ENCODE results near the gene CRYBG1.

GRCh38 chr6:106446983-106447382, 86.5 kb downstream of the CRYBG1 start:
- no peak for TF ChIP-seq CTCF (conservative IDR thresholded peaks at IDR 0.05)
- no peak for TF ChIP-seq ZFX (IDR thresholded peaks at IDR 0.05)
